ENCODE data around the gene TCF23. TPM values are rescaled to one million over a fixed set of nuclear protein-coding genes. Genes with fewer than 3 reads are reported as not detected.

TCF23 gene
- total RNA-seq, 2 donors from 2014 or later: not detected

- WGBS, 2 experiments (ENCODE audit: insufficient coverage in 1 of 2, insufficient read length in 1 of 2): 91 to 100% methylated on average over 1 to 6 of the region's 6 CpGs
These were observed 10.5 kb downstream of the TCF23 start for GRCh38 chr2:27159271-27159670.

GRCh38 chr2:27160191-27160590 is 11.4 kb downstream of the TCF23 start:
- no peak overlapping the region for H3K27ac Mint-ChIP-seq

More at GRCh38 chr2:27159271-27159670, 10.5 kb downstream of the TCF23 start:
- Histone ChIP-seq H3K27ac (ENCODE audit: low read depth, low read length) (no peak overlapping the region), H3K9ac (ENCODE audit: extremely low read depth, low read length, poor library complexity, severe bottlenecking) (no peak overlapping the region), H3K4me1 (ENCODE audit: control insufficient read depth, insufficient read depth, low read length) (no peaks in the 10 kb centered on the region), H3K4me3 (ENCODE audit: low read length) (no peak overlapping the region), H3K36me3 (ENCODE audit: control insufficient read depth, insufficient read depth, low read length) (no peaks in the 10 kb centered on the region), H3K27me3 (ENCODE audit: control insufficient read depth, insufficient read depth, low read length, poor library complexity, severe bottlenecking) (no peaks in the 10 kb centered on the region), H3K9me3 (ENCODE audit: control insufficient read depth, low read length) (no peaks in the 10 kb centered on the region)
- Mint-ChIP-seq H3K9me3 (no peaks in the 10 kb centered on the region), H3K36me3 (ENCODE audit: low read depth) (no peaks in the 10 kb centered on the region), H3K4me3 (no peak overlapping the region), H3K27ac (no peak overlapping the region), H3K4me1 (peaks cover 8% of the 10 kb centered on the region), H3K27me3 (ENCODE audit: insufficient read depth) (peaks cover 3% of the 10 kb centered on the region)
- no peak for TF ChIP-seq CTCF (conservative IDR thresholded peaks at IDR 0.05)
- no peak for DNase-seq

DNA sequence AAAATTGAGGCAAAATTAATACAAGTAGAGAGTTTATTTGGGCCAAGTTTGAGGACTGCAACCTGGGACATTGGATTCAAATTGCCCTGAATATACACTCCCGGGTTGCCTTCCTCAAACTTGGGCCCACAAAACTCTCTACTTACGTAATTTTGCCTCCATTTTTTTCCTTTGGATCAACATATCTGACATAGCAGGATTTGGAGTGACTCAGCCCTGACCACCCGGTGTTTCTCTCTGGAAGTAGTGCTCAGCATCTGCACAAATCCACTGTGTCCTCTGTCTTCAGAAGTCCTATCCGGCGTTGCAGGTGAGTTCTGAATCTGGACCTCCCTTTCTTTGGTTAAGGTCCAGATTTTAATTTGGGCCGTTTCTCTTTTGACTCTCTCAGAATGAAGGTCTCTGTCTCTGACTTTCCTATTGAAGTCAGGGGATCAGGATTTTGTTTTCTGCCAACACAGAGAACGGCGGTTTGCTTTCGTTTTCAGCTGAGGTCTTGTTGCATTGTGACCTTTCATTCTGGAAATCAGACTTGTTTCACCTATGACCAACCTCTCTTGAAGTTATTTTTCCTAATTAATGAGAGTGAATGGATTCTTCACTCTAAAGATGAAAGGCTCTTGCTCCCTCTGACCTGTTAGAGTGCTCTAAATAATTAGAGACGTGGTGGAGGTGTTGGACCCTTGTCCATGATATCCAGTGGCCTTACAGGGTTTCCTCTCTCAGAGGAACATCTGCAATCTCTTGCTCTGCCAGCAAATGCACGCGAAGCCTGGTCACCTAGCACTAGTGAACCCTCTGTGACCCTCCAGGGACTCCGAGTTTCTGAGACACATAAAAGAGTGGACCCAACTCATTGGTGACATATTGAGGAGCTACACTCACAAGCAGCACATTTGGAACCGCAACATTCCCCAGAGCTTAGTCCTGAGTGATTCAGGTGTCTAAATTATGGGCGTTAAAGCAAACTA is 13.6 kb downstream of the TCF23 start:
- Histone ChIP-seq H3K27ac (ENCODE audit: low read depth, low read length) (no peak overlapping the region), H3K4me3 (ENCODE audit: low read length) (no peak overlapping the region), H3K27me3 (ENCODE audit: control insufficient read depth, insufficient read depth, low read length, poor library complexity, severe bottlenecking) (no peaks in the 10 kb centered on the region), H3K36me3 (ENCODE audit: control insufficient read depth, insufficient read depth, low read length) (no peaks in the 10 kb centered on the region), H3K9me3 (ENCODE audit: control insufficient read depth, low read length) (no peaks in the 10 kb centered on the region), H3K4me1 (ENCODE audit: control insufficient read depth, insufficient read depth, low read length) (no peaks in the 10 kb centered on the region), H3K9ac (ENCODE audit: extremely low read depth, low read length, poor library complexity, severe bottlenecking) (no peak overlapping the region)
- Mint-ChIP-seq H3K36me3 (ENCODE audit: low read depth) (no peaks in the 10 kb centered on the region), H3K27me3 (ENCODE audit: insufficient read depth) (peaks cover 3% of the 10 kb centered on the region), H3K27ac (no peak overlapping the region), H3K9me3 (no peaks in the 10 kb centered on the region), H3K4me1 (peaks cover 8% of the 10 kb centered on the region), H3K4me3 (no peak overlapping the region)
- no peak for DNase-seq
- WGBS, 2 experiments (ENCODE audit: insufficient coverage in 1 of 2, insufficient read length in 1 of 2): 90 to 92% methylated on average over 12 to 15 of the region's 15 CpGs
- no peak for TF ChIP-seq CTCF (conservative IDR thresholded peaks at IDR 0.05)

More at GRCh38 chr2:27160191-27160590, 11.4 kb downstream of the TCF23 start:
- 70 to 89% methylated on average over 4 to 9 of the region's 9 CpGs for WGBS, 2 experiments (ENCODE audit: insufficient coverage in 1 of 2, insufficient read length in 1 of 2)
- H3K9me3 ChIP-seq (ENCODE audit: control insufficient read depth, low read length): no peaks in the 10 kb centered on the region
- H3K27me3 ChIP-seq (ENCODE audit: control insufficient read depth, insufficient read depth, low read length, poor library complexity, severe bottlenecking): no peaks in the 10 kb centered on the region
- no peak overlapping the region for H3K4me3 ChIP-seq (ENCODE audit: low read length)
- no peak for DNase-seq
- H3K27me3 Mint-ChIP-seq (ENCODE audit: insufficient read depth): peaks cover 3% of the 10 kb centered on the region
- no peaks in the 10 kb centered on the region for H3K4me1 ChIP-seq (ENCODE audit: control insufficient read depth, insufficient read depth, low read length)
- no peak overlapping the region for H3K4me3 Mint-ChIP-seq
- H3K36me3 ChIP-seq (ENCODE audit: control insufficient read depth, insufficient read depth, low read length): no peaks in the 10 kb centered on the region
- no peaks in the 10 kb centered on the region for H3K36me3 Mint-ChIP-seq (ENCODE audit: low read depth)
- no peak for TF ChIP-seq CTCF (conservative IDR thresholded peaks at IDR 0.05)
- H3K9me3 Mint-ChIP-seq: no peaks in the 10 kb centered on the region
- peaks cover 8% of the 10 kb centered on the region for H3K4me1 Mint-ChIP-seq
- H3K27ac ChIP-seq (ENCODE audit: low read depth, low read length): no peak overlapping the region
- H3K9ac ChIP-seq (ENCODE audit: extremely low read depth, low read length, poor library complexity, severe bottlenecking): no peak overlapping the region

All from endodermal cell (in vitro differentiated cells).